ENCODE measurements around the gene DENND1A.

Gene DENND1A

DNA sequence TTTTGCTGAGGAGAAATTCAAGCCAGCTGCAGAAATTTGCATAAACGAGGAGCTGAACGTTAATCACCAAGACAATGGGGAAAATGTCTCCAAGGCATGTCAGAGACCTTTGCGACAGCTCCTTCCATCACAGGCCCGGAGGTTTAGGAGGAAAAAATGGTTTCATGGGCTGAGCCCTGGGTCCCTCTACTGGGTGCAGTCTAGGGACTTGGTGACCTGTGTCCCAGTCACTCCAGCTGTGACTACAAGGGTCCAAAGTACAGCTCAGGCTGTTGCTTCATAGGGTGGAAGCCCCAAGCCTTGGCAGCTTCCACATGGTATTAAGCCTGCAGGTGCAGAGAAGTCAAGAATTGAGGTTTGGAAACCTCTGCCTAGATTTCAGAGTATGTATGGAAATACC lies 207.5 kb downstream of the DENND1A start:
- DNase-seq, result no peak

DNA sequence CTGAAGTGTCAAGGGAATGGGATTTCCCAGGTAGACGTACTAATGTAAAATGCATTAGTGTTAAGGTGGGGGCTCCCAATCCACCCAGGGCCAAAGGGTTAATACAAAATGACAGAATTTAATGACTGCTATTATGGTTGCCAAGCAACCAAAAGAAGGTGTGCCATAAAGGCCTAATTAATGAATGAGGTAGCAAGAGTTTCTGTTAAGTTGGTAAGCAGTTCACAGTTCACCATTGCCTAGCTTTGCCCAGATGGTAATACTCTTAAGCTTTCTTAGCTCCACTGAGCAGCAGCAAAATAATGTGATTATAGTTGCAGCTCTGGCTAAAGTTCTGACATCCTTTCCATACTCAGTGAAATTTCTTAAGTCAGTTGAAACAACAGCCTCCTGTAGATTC lies 211.7 kb downstream of the DENND1A start:
- no peak for DNase-seq

DNA sequence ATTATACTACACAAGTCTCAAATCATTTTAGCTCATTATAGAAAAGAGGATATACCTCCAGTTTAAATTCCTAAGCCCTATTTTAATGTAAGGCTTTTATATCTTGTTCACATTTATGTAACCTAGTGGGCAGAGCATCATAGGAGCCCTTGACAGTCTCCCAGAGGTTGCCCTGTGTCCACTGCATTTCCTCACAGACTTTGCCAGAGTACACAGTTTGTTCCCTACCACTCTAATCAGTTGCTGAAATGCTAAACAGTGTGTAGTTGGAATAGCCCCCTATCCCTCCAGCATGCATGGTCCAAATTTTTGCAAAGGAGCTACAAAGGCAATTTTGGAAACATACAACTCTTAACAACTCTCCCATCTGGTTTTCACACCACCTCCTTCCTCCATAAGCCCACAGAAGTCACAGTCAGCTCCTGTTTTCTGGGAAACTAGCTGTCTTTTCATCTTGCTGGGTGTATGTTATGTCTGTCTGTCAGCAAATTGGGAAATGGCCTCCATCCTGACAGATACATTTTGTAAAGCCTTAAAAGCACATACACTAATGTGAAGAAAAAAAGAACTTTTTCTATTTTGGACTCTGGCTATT lies 212.2 kb downstream of the DENND1A start:
- no peak for DNase-seq

DNA sequence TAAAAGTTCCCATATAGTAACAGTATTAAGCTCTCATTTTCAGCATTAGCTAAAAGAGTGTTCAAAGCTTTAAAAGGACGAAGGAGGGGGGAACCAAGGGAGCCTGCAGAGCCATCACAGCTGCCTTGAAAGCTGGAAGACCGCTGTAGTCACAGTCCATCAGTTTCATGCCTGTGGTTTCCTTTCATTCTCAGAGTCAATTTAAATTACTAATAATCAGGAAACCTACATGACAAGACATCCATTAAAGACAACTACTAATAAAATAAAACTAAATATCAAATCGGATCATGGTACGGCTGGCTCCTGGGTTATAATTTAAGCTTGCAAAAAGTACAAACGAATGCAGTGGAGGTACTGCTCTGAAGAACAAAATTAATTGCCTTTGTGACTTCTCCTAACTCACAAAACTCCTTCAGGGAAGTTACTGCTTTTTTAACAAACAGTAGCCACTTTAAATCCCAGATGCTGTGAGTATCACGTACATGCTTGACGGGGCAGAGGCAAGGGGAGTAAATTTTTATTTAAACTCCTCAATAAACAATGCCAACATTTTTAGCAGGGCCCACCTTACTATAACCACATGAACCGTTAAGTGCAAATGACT lies 213.5 kb downstream of the DENND1A start:
- no peak for DNase-seq

DNA sequence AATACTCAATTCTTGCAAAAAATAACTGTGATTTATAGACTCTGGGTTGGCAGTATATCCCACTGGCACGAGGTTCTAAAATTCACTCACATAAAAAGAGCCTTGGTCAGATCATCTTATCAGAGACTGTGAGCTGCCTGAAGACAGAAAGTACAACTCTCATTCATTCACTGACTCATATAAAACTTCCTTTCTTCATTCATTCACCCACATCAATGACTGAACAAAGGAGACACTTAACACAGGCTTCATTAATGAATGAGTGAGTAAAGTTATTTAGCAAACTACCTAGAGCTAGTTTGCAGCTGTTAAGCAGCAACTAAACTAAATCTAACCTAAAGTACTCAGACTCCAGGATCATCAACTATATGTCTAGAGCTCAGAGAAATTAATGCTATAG lies 214.7 kb downstream of the DENND1A start:
- no peak for DNase-seq

DNA sequence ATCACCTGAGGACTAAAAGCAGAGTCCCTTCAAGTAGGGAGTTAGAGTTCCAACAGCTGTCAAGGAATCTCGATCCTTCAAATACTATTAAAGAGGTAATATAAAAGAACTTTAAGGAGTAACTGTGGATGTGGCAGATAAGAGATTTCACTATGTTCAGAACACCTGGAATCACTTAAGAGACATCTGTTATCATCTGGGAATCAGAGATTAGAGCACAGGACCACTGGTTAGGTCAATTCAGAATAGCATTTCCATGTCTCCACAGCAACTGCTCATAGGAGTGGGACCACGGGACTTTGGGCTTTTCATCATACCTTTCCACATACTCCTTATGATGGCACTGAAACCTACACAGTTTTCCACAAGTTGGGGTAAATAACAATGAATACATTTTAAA lies 216.6 kb downstream of the DENND1A start:
- DNase-seq, result no peak

DNA sequence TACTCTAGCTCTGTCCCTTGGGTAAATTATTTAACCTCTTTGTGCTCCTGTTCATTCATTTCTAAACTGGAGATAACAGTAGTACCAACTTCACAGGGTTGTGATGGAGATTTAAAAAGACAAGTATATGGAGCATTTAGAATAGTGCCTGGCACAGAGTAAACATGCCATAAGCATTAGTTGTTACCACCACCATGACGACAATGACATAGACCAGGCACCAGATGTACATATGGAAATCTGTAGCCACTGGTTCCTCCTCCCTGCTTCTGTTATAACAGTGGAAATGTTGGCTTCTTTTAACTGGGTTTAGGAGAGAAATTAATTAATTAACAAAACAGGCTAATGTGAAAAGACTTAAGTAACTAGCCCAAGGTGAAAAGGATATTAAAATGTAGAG lies 217.5 kb downstream of the DENND1A start:
- no peak for DNase-seq

DNA sequence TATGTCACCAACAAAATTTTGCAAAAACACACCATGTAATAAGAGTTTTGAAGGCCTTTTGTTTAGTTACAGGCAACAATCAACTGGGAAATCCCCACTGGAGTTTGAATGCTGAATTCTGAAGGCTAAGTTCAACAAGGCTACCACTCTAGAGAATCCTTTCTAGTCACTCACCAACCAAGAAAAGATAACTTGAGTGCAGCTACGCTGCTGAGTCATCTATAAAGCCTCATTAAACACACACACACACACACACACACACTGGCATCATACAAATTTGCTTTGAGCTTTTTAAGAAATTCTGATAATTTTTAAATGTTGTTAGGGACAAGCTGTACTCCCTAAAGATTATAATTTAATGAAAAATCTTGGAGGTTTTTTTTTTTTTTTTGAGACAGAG lies 219.6 kb downstream of the DENND1A start:
- no peak for DNase-seq

DNA sequence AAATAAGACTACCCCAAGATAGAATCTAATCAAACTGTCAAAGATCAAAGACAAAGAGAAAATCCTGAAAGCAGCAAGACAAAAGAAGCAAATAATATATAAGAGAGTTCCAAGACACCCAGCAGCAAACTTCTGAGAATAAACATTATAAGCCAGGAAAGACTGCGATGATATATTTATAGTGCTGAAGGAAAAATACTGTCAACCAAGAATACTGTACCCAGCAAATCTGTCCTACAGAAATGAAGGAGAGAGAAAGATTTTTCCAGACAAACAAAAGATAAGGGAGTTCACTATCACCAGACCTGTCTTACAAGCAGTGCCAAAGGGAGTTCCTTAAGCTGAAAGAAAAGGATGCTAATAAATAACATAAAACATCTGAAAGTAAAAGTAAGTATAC lies 227.4 kb downstream of the DENND1A start:
- DNase-seq, result no peak

DNA sequence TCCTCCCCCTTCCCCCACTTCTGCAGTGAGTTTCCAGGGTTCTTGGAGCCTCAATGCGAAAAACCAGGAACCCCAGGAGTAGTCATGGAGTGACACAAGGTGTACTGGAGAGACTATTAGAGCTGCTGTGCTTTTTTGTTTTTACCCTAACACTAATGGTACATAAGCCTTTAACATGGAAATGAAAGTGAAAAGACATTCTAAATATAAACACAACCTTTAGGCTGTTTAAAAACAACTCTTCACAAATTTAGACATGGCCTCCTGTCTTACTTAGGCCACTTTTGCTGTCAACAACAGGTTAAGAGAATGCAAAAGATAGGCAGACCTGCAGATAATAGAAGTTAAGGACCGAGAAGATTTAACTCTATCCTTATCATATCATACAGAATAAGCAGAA lies 232.2 kb downstream of the DENND1A start:
- no peak for DNase-seq

DNA sequence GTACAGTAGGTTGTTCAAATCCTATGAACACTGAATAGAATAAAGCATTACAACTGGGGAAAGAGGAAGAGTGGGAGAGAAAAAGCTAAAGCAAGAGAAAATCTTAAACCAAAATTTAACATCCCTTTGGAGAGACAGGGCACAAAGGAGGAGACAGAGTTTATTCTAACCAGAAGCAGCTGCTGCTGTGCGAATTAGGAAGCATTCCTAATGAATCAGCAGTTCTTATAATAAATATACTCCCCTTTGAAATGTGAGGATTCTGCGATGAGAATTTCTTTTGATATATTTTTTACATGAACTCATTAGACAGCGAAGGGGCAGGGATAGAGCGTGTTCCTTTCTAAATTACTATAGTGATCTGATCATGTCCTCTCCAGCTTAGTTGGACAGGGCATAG lies 233.4 kb downstream of the DENND1A start:
- DNase-seq, result no peak

DNA sequence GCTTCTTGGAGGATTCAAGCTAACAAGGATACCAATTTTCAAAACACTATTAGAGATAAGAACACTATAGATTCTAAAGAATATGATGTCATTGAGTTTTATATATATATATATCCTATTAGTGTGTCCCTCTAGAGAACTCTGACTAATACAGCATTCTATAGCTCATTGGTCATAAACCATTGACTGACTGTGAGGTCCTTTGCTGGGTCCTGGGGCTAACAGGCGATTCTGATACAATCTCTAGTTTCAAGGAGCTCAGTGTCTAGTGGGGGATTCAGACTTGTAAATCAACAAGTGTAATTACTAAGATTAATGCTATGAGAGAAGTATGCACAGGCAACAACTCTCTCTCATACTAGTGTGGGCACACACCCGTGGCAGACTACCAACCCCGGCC lies 234.5 kb downstream of the DENND1A start:
- no peak for DNase-seq

DNA sequence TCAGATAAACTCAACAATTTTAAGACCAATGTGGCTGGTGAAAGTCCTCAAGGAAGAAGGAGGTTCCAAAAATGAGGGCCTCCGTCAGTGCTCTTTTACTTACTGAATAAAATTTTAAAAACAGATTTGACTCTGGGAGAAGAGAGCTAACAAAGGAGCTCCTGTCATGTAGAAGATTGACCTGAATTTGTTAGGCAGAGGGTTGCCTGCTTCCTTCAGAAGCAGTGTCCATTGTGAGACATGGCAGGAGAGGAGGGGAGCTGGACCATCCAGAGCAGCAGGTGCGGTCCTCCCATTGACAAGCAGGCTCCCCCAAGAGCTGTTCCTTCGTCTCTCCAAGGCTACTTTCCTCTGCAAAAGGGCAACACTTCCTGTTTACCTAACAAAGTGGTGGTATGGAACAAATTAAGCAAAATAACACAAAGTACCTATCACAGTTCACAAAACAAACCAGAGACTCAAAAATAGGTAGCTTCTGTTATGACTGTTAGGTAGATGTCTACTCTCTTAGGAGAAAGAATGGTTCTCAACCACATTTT lies 238.1 kb downstream of the DENND1A start:
- no peak for DNase-seq

DNA sequence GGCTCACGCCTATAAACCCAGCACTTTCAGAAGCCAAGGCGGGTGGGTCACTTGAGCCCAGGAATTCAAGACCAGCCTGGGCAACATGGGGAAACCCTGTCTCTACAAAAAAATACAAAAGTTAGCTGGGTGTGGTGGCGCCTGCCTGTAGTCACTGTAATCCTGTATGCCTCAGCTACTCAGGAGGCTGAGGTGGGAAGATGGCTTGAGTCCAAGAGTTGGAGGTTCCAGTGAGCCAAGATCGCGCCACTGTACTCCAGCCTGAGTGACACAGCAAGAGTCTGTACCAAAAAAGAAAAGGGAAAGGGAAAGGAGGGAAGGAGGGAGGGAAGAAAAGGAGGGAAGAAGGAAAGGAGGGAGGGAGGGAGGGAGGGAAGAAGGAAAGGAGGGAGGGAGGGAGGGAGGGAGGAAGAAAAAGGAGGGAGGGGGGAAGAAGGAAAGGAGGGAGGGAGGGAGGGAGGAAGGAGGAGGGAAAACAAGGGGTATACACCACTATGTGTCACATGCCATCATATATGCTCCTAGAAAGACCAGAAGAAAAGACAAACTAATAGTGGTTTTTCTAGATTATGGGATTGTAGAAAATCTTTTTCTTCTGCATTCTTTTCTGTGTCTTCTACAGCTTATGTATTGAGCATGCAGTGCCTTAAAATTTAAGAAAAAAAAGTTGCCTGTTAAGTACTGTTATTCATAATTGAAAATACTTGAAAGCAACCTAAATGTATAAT lies 240.1 kb downstream of the DENND1A start:
- no peak for DNase-seq

DNA sequence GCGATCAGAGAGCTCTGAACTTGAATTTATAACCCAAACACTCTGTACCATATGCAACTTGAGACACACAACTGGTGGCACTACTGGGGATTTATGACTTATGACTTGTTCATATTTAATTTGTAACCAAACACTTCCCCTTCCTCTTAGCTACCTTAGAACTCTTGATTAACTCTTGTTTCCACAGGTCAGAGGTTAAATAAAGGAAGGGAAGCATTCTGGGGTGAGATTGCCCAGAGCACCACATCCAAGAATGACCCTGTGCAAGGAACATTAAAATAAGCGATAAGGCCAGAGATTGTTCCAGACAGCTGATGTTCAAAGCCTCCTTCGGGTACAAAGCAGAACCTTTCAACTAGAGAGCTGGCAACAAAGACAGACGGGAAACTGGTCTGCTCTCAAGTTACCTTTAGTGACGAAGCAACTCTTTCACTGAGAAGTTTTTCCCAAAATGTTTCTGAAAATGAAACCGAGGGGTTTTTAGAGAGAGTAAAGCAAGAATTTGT lies 242.6 kb downstream of the DENND1A start:
- DNase-seq, result no peak

DNA sequence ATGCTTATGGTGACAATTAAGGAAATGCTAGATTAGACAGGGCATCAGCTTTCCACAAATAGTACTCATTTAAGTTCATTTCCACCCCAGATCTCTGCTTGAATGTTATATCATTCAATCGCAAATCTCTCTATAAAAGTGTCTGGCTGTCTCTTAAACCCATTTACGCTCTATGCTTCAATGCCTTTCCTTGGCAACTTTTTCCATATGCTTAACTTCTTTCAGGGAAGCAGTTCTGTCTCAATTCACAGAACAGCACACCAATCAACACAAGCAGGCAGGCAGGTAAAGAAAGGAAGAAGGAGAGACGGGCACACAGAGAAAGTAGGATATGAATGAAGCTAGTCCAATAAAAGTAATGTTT lies 243.1 kb downstream of the DENND1A start:
- DNase-seq, result no peak

DNA sequence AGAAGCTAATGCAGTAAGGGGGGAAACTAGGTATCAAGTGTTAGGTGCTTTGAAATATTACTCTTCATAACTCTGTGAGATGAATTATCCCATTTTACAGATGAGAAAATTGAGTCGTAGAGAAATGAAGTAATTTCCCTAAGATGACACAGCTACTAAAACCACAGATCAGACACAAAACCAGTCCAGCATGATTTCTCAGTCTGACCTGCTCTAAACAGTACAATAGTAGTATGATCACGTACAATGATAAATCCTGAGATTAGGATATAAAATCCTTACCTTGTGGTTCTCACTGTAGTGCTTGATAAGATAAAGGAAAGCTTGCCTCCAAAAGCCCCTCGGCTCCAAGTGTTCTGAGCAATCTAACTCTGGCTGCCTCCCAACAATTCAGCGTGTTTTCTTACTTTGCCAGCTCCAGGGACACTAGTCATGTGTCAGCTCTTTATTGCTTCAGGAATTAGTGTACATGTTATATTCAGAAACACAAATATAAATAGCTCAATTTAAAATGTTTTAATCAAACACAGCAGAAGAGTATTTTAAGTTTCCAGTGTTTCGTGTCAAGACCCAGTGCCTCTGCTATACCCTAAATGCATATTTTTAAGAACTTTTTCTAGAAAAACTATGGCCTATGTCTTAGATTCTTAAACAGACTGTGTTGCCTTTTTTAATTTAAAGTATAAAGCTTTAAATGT lies 243.6 kb downstream of the DENND1A start:
- no peak for DNase-seq

DNA sequence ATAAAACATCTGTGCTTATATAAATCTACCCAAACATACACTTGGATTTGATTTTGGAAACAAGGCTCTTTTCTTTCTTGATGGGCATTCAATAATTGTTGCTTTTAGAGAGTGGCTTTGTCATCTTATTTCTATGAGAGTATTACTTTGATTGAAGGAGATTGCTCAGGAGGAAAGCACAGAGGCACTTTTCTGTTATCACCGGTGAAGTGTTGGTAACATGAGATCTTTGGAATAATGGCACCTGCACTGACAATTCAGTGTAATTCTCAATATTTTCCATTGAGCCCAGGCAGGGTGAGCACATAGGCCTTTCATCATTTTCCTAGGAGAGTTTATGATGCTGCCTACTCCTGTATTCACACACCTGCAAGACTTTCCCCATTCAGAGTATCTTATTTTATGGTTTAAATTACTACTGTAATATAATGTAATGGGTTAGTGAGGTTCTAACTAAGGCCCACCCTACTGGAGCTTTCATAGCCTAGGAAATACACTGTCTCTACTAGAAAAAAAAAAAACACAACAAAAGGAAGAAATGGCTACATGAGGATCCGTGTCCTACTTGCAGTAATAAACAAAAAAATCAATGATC lies 244.3 kb downstream of the DENND1A start:
- DNase-seq, result no peak

DNA sequence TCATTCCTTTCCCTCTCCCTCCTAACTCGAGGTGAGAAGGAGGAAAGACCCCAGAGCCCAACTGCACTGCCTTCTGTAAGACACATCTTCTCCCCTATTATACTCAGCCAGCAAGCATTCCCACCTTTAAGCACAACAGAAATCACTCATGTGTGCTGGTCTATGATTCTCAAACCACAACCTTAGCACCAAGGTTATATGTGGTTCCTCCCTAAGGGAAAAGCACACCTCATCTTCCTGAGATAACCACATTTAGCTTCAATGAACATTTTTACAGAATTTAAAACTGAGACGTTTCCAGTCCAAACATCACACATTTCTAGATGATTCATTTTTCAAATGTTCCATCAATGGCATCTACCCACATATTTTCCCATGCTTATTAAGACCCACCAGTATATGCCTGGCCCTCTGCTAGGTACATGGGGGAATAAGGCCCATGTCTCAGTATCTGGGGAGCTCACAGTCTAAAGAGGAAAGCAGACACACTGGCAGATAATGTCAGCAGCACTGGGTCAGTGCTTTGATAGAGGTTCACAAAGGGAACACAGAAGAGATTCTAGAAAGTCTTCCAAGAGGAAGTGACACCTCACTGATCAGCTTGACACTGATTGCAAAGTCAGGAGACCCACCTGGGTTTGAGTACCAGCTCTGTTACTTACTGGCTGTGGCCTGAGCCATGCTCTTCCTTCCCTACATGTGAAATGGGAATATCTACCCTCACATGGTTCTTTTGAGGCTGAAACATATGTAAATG lies 245.4 kb downstream of the DENND1A start:
- no peak for DNase-seq

DNA sequence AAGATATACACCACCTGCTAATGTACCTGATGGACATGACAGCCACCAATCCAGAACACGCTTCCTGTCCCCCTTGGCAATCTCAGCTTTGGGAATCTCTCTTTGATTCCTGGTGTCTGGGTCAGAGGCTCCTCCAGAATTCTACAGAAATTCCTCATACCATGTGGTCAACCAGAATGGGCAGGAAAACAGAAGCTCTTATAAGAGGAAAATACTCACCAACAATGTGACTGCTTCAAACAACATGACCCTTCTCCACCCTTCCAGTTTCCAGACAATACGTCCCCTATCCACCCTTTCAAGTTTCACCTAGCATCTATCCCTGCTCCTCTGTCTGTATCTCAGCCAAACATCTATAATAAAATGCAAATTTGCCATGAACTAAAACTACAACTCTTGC lies 247.2 kb downstream of the DENND1A start:
- no peak for DNase-seq

DNA sequence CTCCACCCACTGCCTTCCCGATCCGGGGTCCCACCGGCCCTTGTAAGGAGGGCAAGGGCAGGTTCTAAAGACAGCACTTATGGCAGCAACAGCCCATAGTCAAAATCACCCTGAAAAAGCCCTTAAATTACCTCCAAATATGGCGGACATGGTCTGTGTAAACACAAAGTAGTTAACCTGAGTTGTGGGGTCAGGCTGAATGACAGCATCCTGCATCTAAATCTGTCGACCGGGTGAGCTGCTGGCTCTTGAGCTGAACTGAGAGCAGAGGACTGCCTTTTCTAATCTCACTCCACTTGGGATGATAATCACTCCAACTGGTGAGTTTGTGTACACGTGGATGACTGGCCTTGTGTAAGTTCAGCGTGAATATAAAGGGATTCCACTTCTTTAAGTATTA lies 249.6 kb downstream of the DENND1A start:
- DNase-seq, result no peak

DNA sequence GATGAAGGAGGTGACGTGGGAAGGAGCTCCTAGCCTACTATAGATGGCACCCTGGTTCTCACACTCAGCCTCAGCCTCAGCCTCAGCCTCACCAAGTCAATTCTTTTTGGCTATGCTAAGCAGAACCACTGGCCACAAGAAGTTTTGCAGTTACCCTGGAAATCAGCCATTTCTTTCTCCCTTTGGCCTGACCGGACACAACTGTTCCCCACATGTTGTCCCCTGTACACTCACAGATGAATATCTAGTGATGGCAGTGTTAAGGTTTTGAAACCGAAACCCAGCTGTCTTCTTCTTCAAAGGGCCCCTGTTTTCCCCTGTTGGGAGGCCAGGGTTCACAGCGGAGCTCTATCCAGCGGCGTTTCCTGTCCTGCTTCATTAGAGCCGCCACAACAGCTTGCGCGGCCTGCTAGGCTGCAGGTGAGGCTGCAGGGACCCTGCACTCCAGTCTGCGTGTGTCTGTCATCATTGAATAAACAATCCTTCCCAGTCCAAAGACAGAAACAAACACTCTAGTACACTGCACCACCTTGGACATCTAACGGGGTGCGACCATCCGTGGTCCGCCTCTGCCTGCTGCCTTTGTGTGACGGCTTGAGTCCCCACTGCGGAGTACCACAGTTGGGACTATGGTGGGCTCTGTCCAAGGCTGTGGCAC lies 250.5 kb downstream of the DENND1A start:
- no peak for DNase-seq
